Measurements from ENCODE around the gene TMEM213. TPM values are rescaled to one million over a fixed set of nuclear protein-coding genes. Genes with fewer than 3 reads are reported as not detected.

TMEM213 gene
- total and polyA plus RNA-seq, 2 of the 8 experiments (the other 6 are each of a cell fraction or from before 2014, with no cell fraction given) = 0.21 to 0.67 TPM

DNA sequence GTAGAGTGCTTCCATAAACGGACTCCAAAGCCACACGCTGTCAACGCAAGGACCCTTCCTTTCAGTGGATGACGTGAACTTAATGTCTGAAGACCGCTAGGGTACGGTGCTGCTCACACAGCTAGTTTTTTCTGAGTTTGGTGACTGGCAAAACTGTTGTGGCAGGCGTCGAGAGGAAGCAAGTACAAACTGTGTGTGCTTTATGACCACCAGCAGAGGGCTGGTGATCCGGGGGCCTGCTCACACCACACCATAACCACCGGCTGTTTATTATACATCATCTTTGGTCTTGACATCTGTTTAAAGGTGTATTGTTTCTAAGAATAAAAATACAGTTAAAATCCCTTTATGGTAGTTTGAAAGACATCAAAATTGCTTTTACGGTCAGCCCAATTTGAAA lies 37.3 kb downstream of the TMEM213 start:
- Histone ChIP-seq H3K79me1 (ENCODE audit: low read depth, low read length) (no peaks in the 10 kb centered on the region), H2BK20ac (ENCODE audit: low read length) (no peak overlapping the region), H2BK12ac (ENCODE audit: low read depth, low read length) (no peak overlapping the region), H3K27ac (ENCODE audit: low read depth, low read length) (no peak overlapping the region), H4K8ac (ENCODE audit: extremely low read depth, insufficient read depth, low read length) (no peak overlapping the region), H4K5ac (ENCODE audit: insufficient read length, low read depth, low read length) (no peak overlapping the region), H3K79me2 (ENCODE audit: control insufficient read depth in 1 of 2, insufficient read depth in 2 of 2, low read length in 2 of 2) (no peaks in the 10 kb centered on the region), H2BK15ac (ENCODE audit: low read length) (no peak overlapping the region), H3K9ac (replicated peaks in 1 of 4; ENCODE audit: extremely low read depth in 1 of 4, low read depth in 3 of 4, low read length in 3 of 4) (no peak overlapping the region), H3K23ac (ENCODE audit: insufficient read length) (no peak overlapping the region), H2AFZ (ENCODE audit: low read length) (no peak overlapping the region), H3K4me3 (ENCODE audit: extremely low read depth in 1 of 4, insufficient read depth in 2 of 4, low read depth in 3 of 4, low read length in 4 of 4) (no peak overlapping the region), H3K36me3 (ENCODE audit: control insufficient read depth in 2 of 4, insufficient read depth in 4 of 4, low read length in 3 of 4) (peaks cover 0 to 15% (median 7%) of the 10 kb centered on the region in 4 experiments; a peak in 3 of 8 replicates), H3K4me2 (ENCODE audit: insufficient read depth in 1 of 2, low read depth in 2 of 2, low read length in 2 of 2) (no peak overlapping the region), H3K56ac (replicated peaks; ENCODE audit: insufficient read length, low read depth, low read length) (no peak overlapping the region), H3K4me1 (replicated peaks in 1 of 4; ENCODE audit: control insufficient read depth in 3 of 4, insufficient read depth in 4 of 4, low read length in 3 of 4) (no peaks in the 10 kb centered on the region), H2BK120ac (replicated peaks; ENCODE audit: low read depth, low read length) (no peak overlapping the region), H2BK5ac (ENCODE audit: low read depth, low read length) (no peak overlapping the region), H2AK5ac (ENCODE audit: low read depth, low read length) (no peak overlapping the region), H4K91ac (replicated peaks; ENCODE audit: insufficient read length, low read length) (no peak overlapping the region), H3K27me3 (replicated peaks in 1 of 4; ENCODE audit: control insufficient read depth in 3 of 4, extremely low read depth in 1 of 4, insufficient read depth in 3 of 4, low read length in 3 of 4) (no peaks in the 10 kb centered on the region), H3K4ac (replicated peaks; ENCODE audit: insufficient read length, low read depth, low read length) (no peak overlapping the region), H3K23me2 (ENCODE audit: low read depth, low read length) (no peaks in the 10 kb centered on the region), H3K14ac (ENCODE audit: insufficient read length) (no peak overlapping the region), H4K20me1 (replicated peaks in 1 of 2; ENCODE audit: control insufficient read depth in 1 of 2, insufficient read depth in 2 of 2, low read length in 2 of 2) (no peaks in the 10 kb centered on the region), H3K9me3 (ENCODE audit: insufficient read depth in 2 of 2, low read depth in 1 of 2, low read length in 1 of 2) (no peaks in the 10 kb centered on the region), H3K18ac (ENCODE audit: extremely low read depth, low read length) (no peak overlapping the region)
- ChIA-PET POLR2A (ENCODE audit: partially characterized antibody) (no interaction called here), CTCF (ENCODE audit: partially characterized antibody) (no interaction called here)
- 92% methylated on average over 11 of the region's 11 CpGs; no CpG with 5 or more reads in 1 of the 2 experiments for WGBS, 2 experiments (ENCODE audit: extremely low coverage in 1 of 2, insufficient coverage in 1 of 2, insufficient read length in 1 of 2, insufficient replicate concordance in 2 of 2, low coverage in 1 of 2, low lambda C conversion rate in 2 of 2, missing lambda C conversion rate in 1 of 2)
- TF ChIP-seq, protein P1, sequence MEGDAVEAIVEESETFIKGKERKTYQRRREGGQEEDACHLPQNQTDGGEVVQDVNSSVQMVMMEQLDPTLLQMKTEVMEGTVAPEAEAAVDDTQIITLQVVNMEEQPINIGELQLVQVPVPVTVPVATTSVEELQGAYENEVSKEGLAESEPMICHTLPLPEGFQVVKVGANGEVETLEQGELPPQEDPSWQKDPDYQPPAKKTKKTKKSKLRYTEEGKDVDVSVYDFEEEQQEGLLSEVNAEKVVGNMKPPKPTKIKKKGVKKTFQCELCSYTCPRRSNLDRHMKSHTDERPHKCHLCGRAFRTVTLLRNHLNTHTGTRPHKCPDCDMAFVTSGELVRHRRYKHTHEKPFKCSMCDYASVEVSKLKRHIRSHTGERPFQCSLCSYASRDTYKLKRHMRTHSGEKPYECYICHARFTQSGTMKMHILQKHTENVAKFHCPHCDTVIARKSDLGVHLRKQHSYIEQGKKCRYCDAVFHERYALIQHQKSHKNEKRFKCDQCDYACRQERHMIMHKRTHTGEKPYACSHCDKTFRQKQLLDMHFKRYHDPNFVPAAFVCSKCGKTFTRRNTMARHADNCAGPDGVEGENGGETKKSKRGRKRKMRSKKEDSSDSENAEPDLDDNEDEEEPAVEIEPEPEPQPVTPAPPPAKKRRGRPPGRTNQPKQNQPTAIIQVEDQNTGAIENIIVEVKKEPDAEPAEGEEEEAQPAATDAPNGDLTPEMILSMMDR (IDR thresholded peaks at IDR 0.05; ENCODE audit: control extremely low read depth in 1 of 3, insufficient read depth in 1 of 3, low read depth in 1 of 3, low read length in 3 of 3) = peak in 2 of 3 experiments; percentile 6 to 26; a peak in 2 of 4 replicates
- TF ChIP-seq TEAD4 (IDR thresholded peaks at IDR 0.05; ENCODE audit: low read depth, low read length) = no peak
- FAIRE-seq (no peak), DNase-seq (ENCODE audit: low read depth in 1 of 2, low spot score in 2 of 2) (no peak)

All from H1 (cell line).